Activated naive CD4-positive, alpha-beta T cell treated with anti-CD3 and anti-CD28 coated beads, Interleukin-2, amount 50 U/mL, for 72 hours (primary cell): Measurements from ENCODE around the gene NRTN. TPM values are rescaled to one million over a fixed set of nuclear protein-coding genes. Genes with fewer than 3 reads are reported as not detected.
"Not testable (repeated sequence)": the region's sequence is repeated elsewhere in the genome, so short reads cannot be mapped to it uniquely, and the experiment has no call there.

Source experiments
- ATAC-seq, 2 donors: fragments of 150-1000 bp; cut with Tn5 transposase; 2 replicates each; pipeline ENCODE4 v1.10.0; 2021; ENCODE audit warnings: mild to moderate bottlenecking in 2 of 2, moderate library complexity in 2 of 2
- DNase-seq, 2 donors: peaks; one replicate each; pipeline ENCODE4 v3.0.0; 2021 to 2022; ENCODE audit warnings: low spot score in 2 of 2
- H3K27ac Mint-ChIP-seq, 2 donors: one replicate each; pipeline ENCODE4 v1.8.0; 2022; ENCODE audit warnings: mild to moderate bottlenecking in 2 of 2, mixed read lengths in 2 of 2
- H3K36me3 Mint-ChIP-seq, 2 donors: one replicate each; pipeline ENCODE4 v1.8.0; 2022; ENCODE audit warnings: mixed read lengths in 2 of 2
- H3K9me3 Mint-ChIP-seq, 2 donors: one replicate each; pipeline ENCODE4 v1.8.0; 2022; ENCODE audit warnings: mixed read lengths in 2 of 2
- total RNA-seq, 2 donors: library from RNA; stranded (reverse); gene quantifications; one replicate each; pipeline ENCODE4 v1.2.3, GENCODE V29; 2022

NRTN gene
- total RNA-seq, 2 donors from 2014 or later = 1.1 to 2.1 TPM

GRCh38 chr19:5839065-5840017, 34.5 kb downstream of the NRTN start, which contains the start of gene FUT6:
Gene FUT6 (minus strand): TSS chr19:5839702. CDS start chr19:5832567, 7,135 bp downstream.
- DNase-seq = no peak

GRCh38 chr19:5841735-5842111, 36.9 kb downstream of the NRTN start:
- H3K36me3 Mint-ChIP-seq, DNase-seq, ATAC-seq, H3K9me3 Mint-ChIP-seq, H3K27ac Mint-ChIP-seq: not testable (repeated sequence)

More at GRCh38 chr19:5839065-5840017, 34.5 kb downstream of the NRTN start, which contains the start of gene FUT6:
- no peaks in the 10 kb centered on the region for H3K36me3 Mint-ChIP-seq
- no peaks in the 10 kb centered on the region for H3K9me3 Mint-ChIP-seq
- no peak for ATAC-seq
- H3K27ac Mint-ChIP-seq = no peak within 1 kb of the TSS

GRCh38 chr19:5843295-5843927, 38.5 kb downstream of the NRTN start:
- DNase-seq (no peak), ATAC-seq (no peak)
- Mint-ChIP-seq H3K36me3 (no peaks in the 10 kb centered on the region), H3K9me3 (no peaks in the 10 kb centered on the region), H3K27ac (no peak overlapping the region)

- ATAC-seq (no peak), DNase-seq (no peak)
- no peaks in the 10 kb centered on the region for H3K9me3 Mint-ChIP-seq
- no peaks in the 10 kb centered on the region for H3K36me3 Mint-ChIP-seq
- H3K27ac Mint-ChIP-seq = no peak overlapping the region
These were observed 39.9 kb downstream of the NRTN start for GRCh38 chr19:5844456-5845433.

- not testable (repeated sequence) for H3K9me3 Mint-ChIP-seq, H3K27ac Mint-ChIP-seq, H3K36me3 Mint-ChIP-seq, ATAC-seq, DNase-seq
These were observed 43.0 kb downstream of the NRTN start for GRCh38 chr19:5847846-5848245.

- not testable (repeated sequence) for ATAC-seq, H3K36me3 Mint-ChIP-seq, H3K27ac Mint-ChIP-seq, H3K9me3 Mint-ChIP-seq, DNase-seq
These were observed 43.8 kb downstream of the NRTN start for GRCh38 chr19:5848621-5849020.

- Mint-ChIP-seq H3K9me3 (no peaks in the 10 kb centered on the region), H3K27ac (no peak overlapping the region), H3K36me3 (no peaks in the 10 kb centered on the region)
- no peak for ATAC-seq
- DNase-seq = no peak
These were observed 45.3 kb downstream of the NRTN start for GRCh38 chr19:5850189-5850588.

- ATAC-seq = no peak
- H3K36me3 Mint-ChIP-seq = no peaks in the 10 kb centered on the region
- DNase-seq = no peak
- no peaks in the 10 kb centered on the region for H3K9me3 Mint-ChIP-seq
- no peak overlapping the region for H3K27ac Mint-ChIP-seq
These were observed 46.0 kb downstream of the NRTN start for GRCh38 chr19:5850743-5851293.

GRCh38 chr19:5851302-5851701, 46.4 kb downstream of the NRTN start, which contains the start of gene FUT3:
Gene FUT3 (minus strand): TSS chr19:5851449.
- ATAC-seq (no peak), DNase-seq (no peak)
- Mint-ChIP-seq H3K36me3 (no peaks in the 10 kb centered on the region), H3K27ac (no peak within 1 kb of the TSS), H3K9me3 (no peaks in the 10 kb centered on the region)

GRCh38 chr19:5854121-5854520, 49.3 kb downstream of the NRTN start:
- not testable (repeated sequence) for DNase-seq, H3K36me3 Mint-ChIP-seq, H3K9me3 Mint-ChIP-seq, ATAC-seq, H3K27ac Mint-ChIP-seq

GRCh38 chr19:5855151-5855550, 50.3 kb downstream of the NRTN start:
- not testable (repeated sequence) for ATAC-seq, H3K36me3 Mint-ChIP-seq, H3K27ac Mint-ChIP-seq, H3K9me3 Mint-ChIP-seq, DNase-seq

GRCh38 chr19:5857203-5858081, 52.6 kb downstream of the NRTN start:
- ATAC-seq = no peak
- H3K9me3 Mint-ChIP-seq = no peaks in the 10 kb centered on the region
- no peak overlapping the region for H3K27ac Mint-ChIP-seq
- H3K36me3 Mint-ChIP-seq = no peaks in the 10 kb centered on the region
- no peak for DNase-seq

- Mint-ChIP-seq H3K27ac (no peak overlapping the region), H3K9me3 (no peaks in the 10 kb centered on the region), H3K36me3 (no peaks in the 10 kb centered on the region)
- DNase-seq = no peak
- ATAC-seq = no peak
These were observed 58.3 kb downstream of the NRTN start for GRCh38 chr19:5863030-5863665.

GRCh38 chr19:5864013-5864720, 59.3 kb downstream of the NRTN start:
- H3K9me3 Mint-ChIP-seq = no peaks in the 10 kb centered on the region
- DNase-seq (no peak), ATAC-seq (no peak)
- H3K27ac Mint-ChIP-seq = peak overlapping the region in 1 of 2 donors; percentile 75
- H3K36me3 Mint-ChIP-seq = no peaks in the 10 kb centered on the region
